A673 (cell line): ENCODE measurements around the gene GP1BB. TPM values are rescaled to one million over a fixed set of nuclear protein-coding genes. Genes with fewer than 3 reads are reported as not detected.

Source experiments
- BruUV-seq: library from RNA; stranded (reverse); fragments of 400-500 nt; replicated peaks from 2 replicates; lab custom pipeline; 2021; lab: Mats Ljungman, UMichigan
- CTCF ChIA-PET: fragments of 300-600 bp; sonication (Branson Sonifier 250); formaldehyde crosslinking; loops from one replicate; lab custom pipeline; 2022; ENCODE audit warnings: antibody characterized with exemption; lab: Charles Lee
- POLR2A ChIA-PET: fragments of 300-600 bp; sonication (Branson Sonifier 250); formaldehyde crosslinking; loops from one replicate; lab custom pipeline; 2022; ENCODE audit warnings: antibody characterized with exemption; ENCODE audit not compliant: low non-redundant PET; lab: Charles Lee
- DNase-seq: peaks from one replicate; pipeline ENCODE4 v3.0.0-alpha.2; 2015; ENCODE audit warnings: low spot score
- H3K27ac ChIP-seq: fragments of 200-600 bp; sonication (generic); 2 replicates; pipeline ENCODE4 v1.5.1; 2016; ENCODE audit warnings: mixed run types, low read depth, mild to moderate bottlenecking, mixed read lengths, antibody characterized with exemption, low read length; ENCODE audit not compliant: poor library complexity, severe bottlenecking
- H3K27me3 ChIP-seq: fragments of 200-600 bp; sonication (generic); replicated peaks from 2 replicates; pipeline ENCODE4 v1.6.1; 2017; ENCODE audit warnings: mixed run types, low read depth, mild to moderate bottlenecking, mixed read lengths, antibody characterized with exemption, low read length; ENCODE audit not compliant: insufficient read depth, poor library complexity
- H3K36me3 ChIP-seq: fragments of 200-600 bp; sonication (generic); 2 replicates; pipeline ENCODE4 v1.6.1; 2016; ENCODE audit warnings: mixed run types, mild to moderate bottlenecking, mixed read lengths, antibody characterized with exemption, low read length; ENCODE audit not compliant: insufficient read depth, poor library complexity, severe bottlenecking
- H3K4me1 ChIP-seq: fragments of 200-600 bp; sonication (generic); 2 replicates; pipeline ENCODE4 v1.6.1; 2017; ENCODE audit warnings: mixed run types, mild to moderate bottlenecking, mixed read lengths, antibody characterized with exemption, low read length; ENCODE audit not compliant: insufficient read depth, poor library complexity, severe bottlenecking
- H3K4me3 ChIP-seq: fragments of 200-600 bp; sonication (generic); 2 replicates; pipeline ENCODE4 v1.5.1; 2016; ENCODE audit warnings: low read depth, mixed run types, mild to moderate bottlenecking, mixed read lengths, low read length; ENCODE audit not compliant: poor library complexity, severe bottlenecking
- H3K9me3 ChIP-seq: fragments of 200-600 bp; sonication (generic); 2 replicates; pipeline ENCODE4 v1.6.1; 2016; ENCODE audit warnings: mixed run types, low read depth, mild to moderate bottlenecking, mixed read lengths, antibody characterized with exemption, low read length; ENCODE audit not compliant: poor library complexity, severe bottlenecking
- EZH2 ChIP-seq: fragments of 200-600 bp; sonication (generic); IDR thresholded peaks from 2 replicates; pipeline ENCODE4 v1.6.1; 2017; ENCODE audit warnings: borderline replicate concordance, low read depth, mild to moderate bottlenecking, mixed read lengths, antibody characterized with exemption, low read length; ENCODE audit not compliant: poor library complexity, severe bottlenecking
- intact Hi-C: fragments of 100-400 bp; cut with micrococcal nuclease; formaldehyde crosslinking; loops from one replicate; pipeline ENCODE4 v1.10.0; 2022; ENCODE audit not compliant: unreplicated experiment
- total RNA-seq: library from RNA; stranded (reverse); gene quantifications from 2 replicates; pipeline ENCODE4 v1.2.3, GENCODE V29; 2021
- TF ChIP-seq, protein P1 (sequence below): fragments of 300-800, 200-600 bp; sonication (generic); conservative IDR thresholded peaks from 2 replicates; pipeline ENCODE4 v1.5.1; 2017; ENCODE audit warnings: low read depth, mild to moderate bottlenecking, antibody characterized with exemption, low read length, moderate library complexity, mixed read lengths

The GP1BB gene
- total RNA-seq, 1 experiment from 2014 or later = 12.6 TPM

DNA sequence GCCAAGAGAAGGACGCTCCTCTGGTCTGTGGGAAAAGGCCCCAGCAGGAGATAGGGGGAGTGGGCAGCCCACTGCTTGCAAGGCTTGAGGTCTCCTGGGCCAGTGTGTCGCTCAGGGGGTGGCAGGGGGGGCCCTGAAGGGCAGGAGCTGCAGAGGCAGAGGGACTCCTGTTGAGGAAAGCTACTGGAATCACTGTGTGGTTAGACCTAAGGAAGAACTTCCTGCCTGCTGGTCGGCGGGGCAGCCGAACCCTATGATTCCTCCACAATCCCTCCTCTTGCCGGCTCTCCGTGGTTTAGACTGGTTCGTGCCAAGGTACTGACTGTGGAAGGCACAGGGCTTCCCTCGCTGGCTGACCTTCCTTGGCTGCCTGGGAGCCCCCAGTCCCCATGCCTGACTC, 6.2 kb downstream of the GP1BB start:
- Histone ChIP-seq H3K36me3 (no peaks in the 10 kb centered on the region), H3K27me3 (no peaks in the 10 kb centered on the region), H3K9me3 (no peaks in the 10 kb centered on the region), H3K4me1 (no peaks in the 10 kb centered on the region), H3K4me3 (no peak overlapping the region), H3K27ac (no peak overlapping the region)
- intact Hi-C loops = no loop called here
- POLR2A ChIA-PET = no interaction called here
- CTCF ChIA-PET = interaction anchor here (0.9 to 3.8 kb wide), 5 partner anchors 157 to 284 kb away, joined by 3 to 79 read pairs (median 4); no protein-coding TSS in a partner anchor
- TF ChIP-seq, protein P1, sequence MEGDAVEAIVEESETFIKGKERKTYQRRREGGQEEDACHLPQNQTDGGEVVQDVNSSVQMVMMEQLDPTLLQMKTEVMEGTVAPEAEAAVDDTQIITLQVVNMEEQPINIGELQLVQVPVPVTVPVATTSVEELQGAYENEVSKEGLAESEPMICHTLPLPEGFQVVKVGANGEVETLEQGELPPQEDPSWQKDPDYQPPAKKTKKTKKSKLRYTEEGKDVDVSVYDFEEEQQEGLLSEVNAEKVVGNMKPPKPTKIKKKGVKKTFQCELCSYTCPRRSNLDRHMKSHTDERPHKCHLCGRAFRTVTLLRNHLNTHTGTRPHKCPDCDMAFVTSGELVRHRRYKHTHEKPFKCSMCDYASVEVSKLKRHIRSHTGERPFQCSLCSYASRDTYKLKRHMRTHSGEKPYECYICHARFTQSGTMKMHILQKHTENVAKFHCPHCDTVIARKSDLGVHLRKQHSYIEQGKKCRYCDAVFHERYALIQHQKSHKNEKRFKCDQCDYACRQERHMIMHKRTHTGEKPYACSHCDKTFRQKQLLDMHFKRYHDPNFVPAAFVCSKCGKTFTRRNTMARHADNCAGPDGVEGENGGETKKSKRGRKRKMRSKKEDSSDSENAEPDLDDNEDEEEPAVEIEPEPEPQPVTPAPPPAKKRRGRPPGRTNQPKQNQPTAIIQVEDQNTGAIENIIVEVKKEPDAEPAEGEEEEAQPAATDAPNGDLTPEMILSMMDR = no peak
- no peak for TF ChIP-seq EZH2
- no TSS peak for BruUV-seq
- DNase-seq = no peak

DNA sequence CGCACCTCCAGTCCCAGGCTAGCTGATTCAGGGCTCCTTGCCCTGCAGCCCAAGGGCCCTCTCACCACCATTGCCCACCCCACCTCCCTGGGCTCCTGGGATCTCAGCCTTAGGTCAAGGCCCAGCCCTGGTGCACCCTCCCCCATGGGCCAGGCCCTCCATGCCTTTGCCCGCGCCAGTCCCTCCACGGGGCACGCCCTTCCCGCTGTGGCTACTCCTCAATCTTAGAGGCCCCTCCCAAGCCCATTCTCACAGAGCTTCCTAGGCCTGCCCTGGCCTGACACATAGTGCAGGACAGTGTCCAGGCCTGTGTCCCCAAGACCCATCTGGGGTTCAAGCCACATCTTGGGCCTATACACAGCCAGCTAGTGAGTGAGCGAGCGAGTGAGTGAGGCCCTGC, 6.9 kb downstream of the GP1BB start:
- CTCF ChIA-PET = interaction anchor here (0.5 to 3.8 kb wide), 20 partner anchors 10 to 283 kb away, joined by 3 to 79 read pairs (median 4); partner anchors contain the start of genes COMT and TXNRD2
- no peak for TF ChIP-seq EZH2
- TF ChIP-seq, protein P1 = no peak
- POLR2A ChIA-PET = no interaction called here
- Histone ChIP-seq H3K36me3 (no peaks in the 10 kb centered on the region), H3K4me1 (no peaks in the 10 kb centered on the region), H3K4me3 (no peak overlapping the region), H3K27me3 (no peaks in the 10 kb centered on the region), H3K9me3 (no peaks in the 10 kb centered on the region), H3K27ac (no peak overlapping the region)
- DNase-seq = no peak
- intact Hi-C loops = loop anchor here (1.0 to 5.0 kb wide), 2 partner anchors 180 to 227 kb away; no protein-coding TSS in a partner anchor
- BruUV-seq = no TSS peak

DNA sequence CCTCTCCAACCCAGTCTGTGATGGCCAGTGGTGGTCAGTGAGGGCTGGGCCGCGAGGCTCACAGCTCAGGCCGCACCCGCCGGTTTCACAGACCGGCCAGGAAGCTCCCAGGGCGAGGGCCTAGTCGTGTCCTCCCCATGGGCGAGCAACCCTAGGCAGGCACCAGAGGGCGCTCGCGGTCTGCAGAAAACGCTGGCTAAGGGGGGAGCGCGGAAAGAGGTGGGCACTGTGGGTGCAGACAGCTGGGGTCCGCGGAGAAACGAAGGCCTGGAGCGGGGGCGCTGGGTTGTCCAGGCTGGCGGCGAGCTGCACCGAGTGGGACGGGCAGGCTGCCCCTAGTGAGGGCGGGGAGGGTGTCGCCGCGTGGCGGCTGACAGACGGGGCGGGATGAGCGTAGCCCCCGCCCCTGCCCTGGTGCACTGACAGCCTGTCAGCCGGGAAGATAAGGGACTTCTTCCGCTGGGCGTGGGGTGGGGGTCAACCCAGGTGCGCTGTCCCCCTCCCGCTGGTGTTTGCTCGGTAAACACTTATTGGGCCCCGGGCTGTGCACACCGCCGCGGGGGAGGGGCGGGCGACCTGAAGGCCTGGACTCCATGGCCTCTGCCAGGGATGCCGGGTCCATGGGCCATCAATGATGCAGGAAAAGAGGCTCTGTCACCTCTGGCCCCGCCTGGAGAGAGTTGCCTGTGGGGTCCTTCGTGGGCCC, 7.5 kb downstream of the GP1BB start:
- H3K4me3 ChIP-seq = peak overlapping the region; percentile 43
- POLR2A ChIA-PET = no interaction called here
- TF ChIP-seq, protein P1 = peak; percentile 98
- no peak for TF ChIP-seq EZH2
- intact Hi-C loops = loop anchor here (1.0 to 5.0 kb wide), 2 partner anchors 179 to 226 kb away; no protein-coding TSS in a partner anchor
- H3K27me3 ChIP-seq = no peaks in the 10 kb centered on the region
- CTCF ChIA-PET = interaction anchor here (0.5 to 3.8 kb wide), 20 partner anchors 11 to 283 kb away, joined by 3 to 79 read pairs (median 4); partner anchors contain the start of genes COMT and TXNRD2
- BruUV-seq = no TSS peak
- peak; percentile 83 for DNase-seq
- H3K9me3 ChIP-seq = no peaks in the 10 kb centered on the region
- H3K36me3 ChIP-seq = no peaks in the 10 kb centered on the region
- H3K27ac ChIP-seq = no peak overlapping the region
- no peaks in the 10 kb centered on the region for H3K4me1 ChIP-seq
